ENCODE data around the gene CEACAM3.

Gene CEACAM3

DNA sequence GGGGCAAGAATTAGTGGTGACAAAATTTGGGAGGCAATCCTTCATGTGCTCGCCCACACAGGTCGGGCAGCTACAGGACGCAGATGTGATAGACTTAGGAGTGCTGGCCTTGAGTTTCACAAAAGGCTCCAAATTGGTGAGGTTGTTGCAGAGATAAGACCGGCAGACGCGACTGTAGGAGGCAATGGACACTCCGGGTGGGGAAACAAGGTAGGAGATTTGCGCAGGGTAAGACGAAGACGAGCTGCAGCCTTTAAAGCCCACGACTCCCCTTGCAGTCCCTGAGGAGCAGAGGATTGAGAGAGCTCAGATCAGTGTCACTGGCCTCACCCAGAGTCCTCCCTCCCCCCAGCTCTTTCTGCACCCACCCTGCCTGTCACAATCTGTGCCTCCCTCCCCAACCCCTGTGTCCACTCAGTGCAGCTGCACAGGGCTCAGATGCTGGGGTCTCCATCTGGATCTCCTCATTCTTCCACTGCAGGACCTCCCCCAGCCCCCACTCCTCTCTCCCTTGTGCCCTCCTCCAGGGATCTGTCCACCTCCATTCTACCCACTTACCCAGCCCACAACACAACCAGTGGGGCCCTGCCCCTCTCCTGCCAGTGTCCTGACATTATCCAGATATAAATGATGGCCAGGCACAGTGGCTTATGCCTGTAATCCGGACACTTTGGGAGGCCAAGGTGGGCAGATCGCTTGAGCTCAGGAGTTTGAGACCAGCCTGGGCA, 41.8 kb downstream of the CEACAM3 start:
- TF ChIP-seq EZH2phosphoT487 (conservative IDR thresholded peaks at IDR 0.05; ENCODE audit: low read length), result no peak
- TF ChIP-seq, protein P1, sequence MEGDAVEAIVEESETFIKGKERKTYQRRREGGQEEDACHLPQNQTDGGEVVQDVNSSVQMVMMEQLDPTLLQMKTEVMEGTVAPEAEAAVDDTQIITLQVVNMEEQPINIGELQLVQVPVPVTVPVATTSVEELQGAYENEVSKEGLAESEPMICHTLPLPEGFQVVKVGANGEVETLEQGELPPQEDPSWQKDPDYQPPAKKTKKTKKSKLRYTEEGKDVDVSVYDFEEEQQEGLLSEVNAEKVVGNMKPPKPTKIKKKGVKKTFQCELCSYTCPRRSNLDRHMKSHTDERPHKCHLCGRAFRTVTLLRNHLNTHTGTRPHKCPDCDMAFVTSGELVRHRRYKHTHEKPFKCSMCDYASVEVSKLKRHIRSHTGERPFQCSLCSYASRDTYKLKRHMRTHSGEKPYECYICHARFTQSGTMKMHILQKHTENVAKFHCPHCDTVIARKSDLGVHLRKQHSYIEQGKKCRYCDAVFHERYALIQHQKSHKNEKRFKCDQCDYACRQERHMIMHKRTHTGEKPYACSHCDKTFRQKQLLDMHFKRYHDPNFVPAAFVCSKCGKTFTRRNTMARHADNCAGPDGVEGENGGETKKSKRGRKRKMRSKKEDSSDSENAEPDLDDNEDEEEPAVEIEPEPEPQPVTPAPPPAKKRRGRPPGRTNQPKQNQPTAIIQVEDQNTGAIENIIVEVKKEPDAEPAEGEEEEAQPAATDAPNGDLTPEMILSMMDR (IDR thresholded peaks at IDR 0.05; ENCODE audit: insufficient read depth, low read length, poor library complexity, severe bottlenecking), result no peak
- Histone ChIP-seq H3K27ac (ENCODE audit: low read depth, low read length) (no peak overlapping the region), H3K9ac (ENCODE audit: low read length) (no peak overlapping the region), H3K9me3 (ENCODE audit: insufficient read depth, low read length) (no peaks in the 10 kb centered on the region), H3K4me2 (ENCODE audit: low read depth, low read length, poor library complexity, severe bottlenecking) (no peak overlapping the region), H3F3A (ENCODE audit: insufficient read depth) (no peaks in the 10 kb centered on the region), H2AFZ (ENCODE audit: low read depth, low read length, severe bottlenecking) (no peak overlapping the region), H3K36me3 (ENCODE audit: low read length) (no peaks in the 10 kb centered on the region), H4K20me1 (ENCODE audit: low read depth, low read length) (no peaks in the 10 kb centered on the region), H3K27me3 (ENCODE audit: low read length) (no peaks in the 10 kb centered on the region), H3K79me2 (ENCODE audit: insufficient read depth, low read length) (no peaks in the 10 kb centered on the region), H3K4me3 (ENCODE audit: insufficient read depth, low read length, poor library complexity, severe bottlenecking) (no peak overlapping the region), H3K9me2 (replicated peaks; ENCODE audit: insufficient read depth, low read length) (no peaks in the 10 kb centered on the region)

DNA sequence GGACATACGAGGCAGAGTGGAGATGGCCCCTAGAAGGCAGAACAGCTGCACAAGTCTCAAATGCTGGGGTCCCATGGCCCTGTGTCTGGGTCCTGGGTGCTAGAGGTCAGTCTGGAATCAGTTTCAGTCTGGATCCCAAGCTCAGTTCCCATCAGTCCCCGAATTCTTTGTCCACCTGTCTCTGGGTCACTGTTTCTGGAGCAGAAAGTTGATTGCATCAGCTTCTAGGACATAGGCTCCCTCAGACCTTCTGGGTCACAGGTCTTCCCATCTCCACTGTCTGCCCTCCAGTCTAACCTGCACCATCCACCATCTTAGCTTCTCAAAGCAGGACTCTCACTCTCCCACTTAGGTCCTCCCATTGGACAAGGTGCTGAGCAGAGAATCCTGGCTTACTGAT, 42.8 kb downstream of the CEACAM3 start:
- H3F3A ChIP-seq (ENCODE audit: insufficient read depth), result no peaks in the 10 kb centered on the region
- no peaks in the 10 kb centered on the region for H3K9me3 ChIP-seq (ENCODE audit: insufficient read depth, low read length)
- no peak overlapping the region for H3K27ac ChIP-seq (ENCODE audit: low read depth, low read length)
- H3K4me3 ChIP-seq (ENCODE audit: insufficient read depth, low read length, poor library complexity, severe bottlenecking), result no peak overlapping the region
- H3K36me3 ChIP-seq (ENCODE audit: low read length), result no peaks in the 10 kb centered on the region
- no peak overlapping the region for H2AFZ ChIP-seq (ENCODE audit: low read depth, low read length, severe bottlenecking)
- H4K20me1 ChIP-seq (ENCODE audit: low read depth, low read length), result no peaks in the 10 kb centered on the region
- no peak overlapping the region for H3K9ac ChIP-seq (ENCODE audit: low read length)
- no peaks in the 10 kb centered on the region for H3K27me3 ChIP-seq (ENCODE audit: low read length)
- TF ChIP-seq, protein P1 (IDR thresholded peaks at IDR 0.05; ENCODE audit: insufficient read depth, low read length, poor library complexity, severe bottlenecking), result no peak
- no peak for TF ChIP-seq EZH2phosphoT487 (conservative IDR thresholded peaks at IDR 0.05; ENCODE audit: low read length)
- H3K79me2 ChIP-seq (ENCODE audit: insufficient read depth, low read length), result no peaks in the 10 kb centered on the region
- no peaks in the 10 kb centered on the region for H3K9me2 ChIP-seq (replicated peaks; ENCODE audit: insufficient read depth, low read length)
- H3K4me2 ChIP-seq (ENCODE audit: low read depth, low read length, poor library complexity, severe bottlenecking), result no peak overlapping the region

DNA sequence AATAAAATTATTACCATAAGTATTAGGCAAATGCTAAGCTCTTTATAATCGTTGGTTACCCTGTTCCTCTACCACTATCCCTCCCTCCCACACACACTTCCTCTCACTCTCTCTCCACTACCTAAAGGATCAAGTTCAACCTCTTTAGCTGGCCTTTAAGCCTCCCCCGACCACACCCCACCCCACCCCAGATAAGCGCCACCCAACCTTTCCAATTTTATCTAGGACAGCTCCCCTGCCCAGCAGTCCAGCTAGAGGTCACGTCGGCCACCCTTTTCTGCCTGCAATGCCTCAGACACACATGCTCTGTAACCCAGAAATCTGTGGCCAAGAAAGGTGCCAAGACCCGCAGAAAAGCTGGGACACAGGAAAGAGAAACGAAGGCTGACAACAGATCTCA, 47.0 kb downstream of the CEACAM3 start:
- Histone ChIP-seq H4K20me1 (ENCODE audit: low read depth, low read length) (no peaks in the 10 kb centered on the region), H3F3A (ENCODE audit: insufficient read depth) (no peaks in the 10 kb centered on the region), H3K36me3 (ENCODE audit: low read length) (no peaks in the 10 kb centered on the region), H3K9me2 (replicated peaks; ENCODE audit: insufficient read depth, low read length) (no peaks in the 10 kb centered on the region), H2AFZ (ENCODE audit: low read depth, low read length, severe bottlenecking) (no peak overlapping the region), H3K9ac (ENCODE audit: low read length) (no peak overlapping the region), H3K27ac (ENCODE audit: low read depth, low read length) (no peak overlapping the region), H3K27me3 (ENCODE audit: low read length) (no peaks in the 10 kb centered on the region), H3K4me3 (ENCODE audit: insufficient read depth, low read length, poor library complexity, severe bottlenecking) (no peak overlapping the region), H3K9me3 (ENCODE audit: insufficient read depth, low read length) (no peaks in the 10 kb centered on the region), H3K79me2 (ENCODE audit: insufficient read depth, low read length) (no peaks in the 10 kb centered on the region), H3K4me2 (ENCODE audit: low read depth, low read length, poor library complexity, severe bottlenecking) (no peak overlapping the region)
- TF ChIP-seq, protein P1 (IDR thresholded peaks at IDR 0.05; ENCODE audit: insufficient read depth, low read length, poor library complexity, severe bottlenecking), result no peak
- no peak for TF ChIP-seq EZH2phosphoT487 (conservative IDR thresholded peaks at IDR 0.05; ENCODE audit: low read length)

Data from SU-DHL-6 (cell line).